Esophagus squamous epithelium (tissue), 5 donors: Measurements from ENCODE around the gene UBE2S. TPM values are rescaled to one million over a fixed set of nuclear protein-coding genes. Genes with fewer than 3 reads are reported as not detected.

Experiments
- DNase-seq: peaks from one replicate; lab custom pipeline; 2025; lab: John Stamatoyannopoulos, UW
- H3K27ac ChIP-seq, 4 donors: fragments of 200-600 bp; sonication (generic); one replicate each; pipeline ENCODE4 v1.5.1; 2016 to 2019; ENCODE audit warnings: mild to moderate bottlenecking in 1 of 4
- H3K27me3 ChIP-seq, 4 donors: fragments of 200-600 bp; sonication (generic); 1 replicate in 3 of 4; 2 replicates in 1 of 4; pipeline versions ENCODE4 v1.5.1 to v1.6.0; 2017 to 2021; ENCODE audit warnings: antibody characterized with exemption in 1 of 4
- H3K36me3 ChIP-seq, 3 donors: fragments of 200-600 bp; sonication (generic); one replicate each; pipeline ENCODE4 v1.5.1; 2016 to 2019
- H3K4me1 ChIP-seq, 3 donors: fragments of 200-600 bp; sonication (generic); one replicate each; pipeline ENCODE4 v1.5.1; 2017 to 2019
- H3K4me3 ChIP-seq, 4 donors: fragments of 200-600 bp; sonication (generic); 1 replicate in 3 of 4; 2 replicates in 1 of 4; pipeline ENCODE4 v1.5.1; 2016 to 2019; ENCODE audit warnings: mild to moderate bottlenecking in 2 of 4, moderate library complexity in 1 of 4
- H3K9me3 ChIP-seq, 3 donors: fragments of 200-600 bp; sonication (generic); one replicate each; pipeline ENCODE4 v1.5.1; 2016 to 2019
- POLR2A ChIP-seq, 4 donors: fragments of 450-650 bp; IDR thresholded peaks; one replicate each; pipeline ENCODE4 v1.6.1; 2017; ENCODE audit warnings: antibody characterized with exemption in 4 of 4, mild to moderate bottlenecking in 4 of 4, moderate library complexity in 3 of 4
- WGBS, 2 donors: methylation state at CpG; one replicate each; pipeline ENCODE4 v1.1.5; 2018; 5-methylcytosine and 5-hydroxymethylcytosine counted together
- intact Hi-C: fragments of 100-400 bp; cut with DNase I; formaldehyde crosslinking; loops from one replicate; pipeline ENCODE4 v1.15.0; 2022
- total RNA-seq, 4 donors: library from RNA; depleted of rRNA; stranded (reverse); fragments of >200 nt; gene quantifications; one replicate each; pipeline ENCODE4 v1.1.0, GENCODE V29; 2016
- TF ChIP-seq, protein P1 (sequence below), 6 experiments: fragments of 450-650 bp in 4 of 6; fragments of 200-600 bp in 2 of 6; sonication (generic) in 2 of 6; IDR thresholded peaks; one replicate each; pipeline ENCODE4 v1.5.1; 2016 to 2019; ENCODE audit warnings: antibody characterized with exemption in 6 of 6, mild to moderate bottlenecking in 4 of 6, moderate library complexity in 4 of 6
- donor health status: DM: yes; HTN: yes; CAD: no.

UBE2S gene
- total RNA-seq, 4 donors from 2014 or later = 15.6 to 41.4 (median 31.2) TPM

DNA sequence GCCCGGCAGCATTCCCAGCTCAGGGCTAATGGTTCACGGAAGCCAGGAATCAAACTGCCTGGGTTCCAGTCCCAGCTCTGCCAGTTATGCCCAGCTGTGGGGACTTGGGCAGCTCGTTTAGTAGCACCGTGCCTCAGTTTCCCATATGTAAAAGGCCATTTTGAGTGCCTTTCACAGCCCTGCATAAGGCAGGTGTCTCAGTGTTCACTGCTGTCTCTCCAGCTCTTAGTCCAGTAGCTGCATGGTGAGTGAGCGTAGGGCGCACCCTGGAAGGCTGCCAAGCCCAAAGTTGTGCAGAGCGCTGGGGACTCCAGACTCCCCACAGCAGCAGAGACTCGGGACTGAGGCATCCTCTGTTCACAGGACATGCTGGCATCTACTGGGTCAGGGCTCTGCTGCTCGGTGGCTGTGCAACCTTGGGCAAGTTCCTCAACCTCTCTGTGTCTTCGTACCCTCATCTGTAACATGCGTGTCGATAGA, 16.4 kb downstream of the UBE2S start:
- peaks cover 6 to 52% (median 22%) of the 10 kb centered on the region in 3 donors for H3K36me3 ChIP-seq

DNA sequence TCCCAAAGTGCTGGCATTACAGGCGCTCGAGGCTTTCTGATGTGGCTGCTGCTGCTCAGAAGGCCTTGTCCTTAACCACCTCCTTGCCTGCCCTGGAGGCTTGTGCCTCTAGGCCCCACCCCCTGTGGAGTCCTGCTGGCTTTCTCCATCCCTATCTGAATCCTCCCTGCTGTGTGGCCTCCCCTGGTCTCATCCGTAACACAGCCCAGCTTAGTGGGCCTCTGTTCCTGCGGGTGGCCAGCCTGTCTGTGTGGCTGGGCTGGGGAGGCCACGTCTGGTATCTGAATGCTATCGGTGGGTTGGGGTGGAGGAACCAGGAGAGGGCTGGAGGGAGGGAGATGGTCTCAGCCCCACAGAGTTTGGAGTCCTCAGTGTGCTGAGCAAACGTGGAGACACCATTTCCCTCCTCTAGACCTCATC, 17.1 kb downstream of the UBE2S start:
- Histone ChIP-seq H3K27me3 (no peaks in the 10 kb centered on the region), H3K4me3 (no peak overlapping the region), H3K36me3 (peaks cover 6 to 52% (median 22%) of the 10 kb centered on the region in 3 donors), H3K9me3 (no peaks in the 10 kb centered on the region), H3K4me1 (peaks cover 23 to 66% (median 46%) of the 10 kb centered on the region in 3 donors), H3K27ac (peak overlapping the region in 1 of 4 donors; percentile 33)
- WGBS, 2 donors = 33 to 66% methylated on average over 1 to 4 of the region's 7 CpGs
- TF ChIP-seq POLR2A (IDR thresholded peaks at IDR 0.05) = no peak
- TF ChIP-seq, protein P1, sequence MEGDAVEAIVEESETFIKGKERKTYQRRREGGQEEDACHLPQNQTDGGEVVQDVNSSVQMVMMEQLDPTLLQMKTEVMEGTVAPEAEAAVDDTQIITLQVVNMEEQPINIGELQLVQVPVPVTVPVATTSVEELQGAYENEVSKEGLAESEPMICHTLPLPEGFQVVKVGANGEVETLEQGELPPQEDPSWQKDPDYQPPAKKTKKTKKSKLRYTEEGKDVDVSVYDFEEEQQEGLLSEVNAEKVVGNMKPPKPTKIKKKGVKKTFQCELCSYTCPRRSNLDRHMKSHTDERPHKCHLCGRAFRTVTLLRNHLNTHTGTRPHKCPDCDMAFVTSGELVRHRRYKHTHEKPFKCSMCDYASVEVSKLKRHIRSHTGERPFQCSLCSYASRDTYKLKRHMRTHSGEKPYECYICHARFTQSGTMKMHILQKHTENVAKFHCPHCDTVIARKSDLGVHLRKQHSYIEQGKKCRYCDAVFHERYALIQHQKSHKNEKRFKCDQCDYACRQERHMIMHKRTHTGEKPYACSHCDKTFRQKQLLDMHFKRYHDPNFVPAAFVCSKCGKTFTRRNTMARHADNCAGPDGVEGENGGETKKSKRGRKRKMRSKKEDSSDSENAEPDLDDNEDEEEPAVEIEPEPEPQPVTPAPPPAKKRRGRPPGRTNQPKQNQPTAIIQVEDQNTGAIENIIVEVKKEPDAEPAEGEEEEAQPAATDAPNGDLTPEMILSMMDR (IDR thresholded peaks at IDR 0.05) = no peak
- intact Hi-C loops = no loop called here
- no peak for DNase-seq

More for the DNA sequence above, 16.4 kb downstream of the UBE2S start:
- no peaks in the 10 kb centered on the region for H3K27me3 ChIP-seq
- DNase-seq = no peak
- peak overlapping the region in 3 of 4 donors; percentile 7 to 33 (median 25) for H3K27ac ChIP-seq
- no peaks in the 10 kb centered on the region for H3K9me3 ChIP-seq
- WGBS, 2 donors = 45 to 71% methylated on average over 7 of the region's 12 CpGs
- no peak overlapping the region for H3K4me3 ChIP-seq
- no peak for TF ChIP-seq POLR2A (IDR thresholded peaks at IDR 0.05)
- TF ChIP-seq, protein P1 (IDR thresholded peaks at IDR 0.05) = no peak
- peaks cover 23 to 66% (median 46%) of the 10 kb centered on the region in 3 donors for H3K4me1 ChIP-seq
- intact Hi-C loops = no loop called here

DNA sequence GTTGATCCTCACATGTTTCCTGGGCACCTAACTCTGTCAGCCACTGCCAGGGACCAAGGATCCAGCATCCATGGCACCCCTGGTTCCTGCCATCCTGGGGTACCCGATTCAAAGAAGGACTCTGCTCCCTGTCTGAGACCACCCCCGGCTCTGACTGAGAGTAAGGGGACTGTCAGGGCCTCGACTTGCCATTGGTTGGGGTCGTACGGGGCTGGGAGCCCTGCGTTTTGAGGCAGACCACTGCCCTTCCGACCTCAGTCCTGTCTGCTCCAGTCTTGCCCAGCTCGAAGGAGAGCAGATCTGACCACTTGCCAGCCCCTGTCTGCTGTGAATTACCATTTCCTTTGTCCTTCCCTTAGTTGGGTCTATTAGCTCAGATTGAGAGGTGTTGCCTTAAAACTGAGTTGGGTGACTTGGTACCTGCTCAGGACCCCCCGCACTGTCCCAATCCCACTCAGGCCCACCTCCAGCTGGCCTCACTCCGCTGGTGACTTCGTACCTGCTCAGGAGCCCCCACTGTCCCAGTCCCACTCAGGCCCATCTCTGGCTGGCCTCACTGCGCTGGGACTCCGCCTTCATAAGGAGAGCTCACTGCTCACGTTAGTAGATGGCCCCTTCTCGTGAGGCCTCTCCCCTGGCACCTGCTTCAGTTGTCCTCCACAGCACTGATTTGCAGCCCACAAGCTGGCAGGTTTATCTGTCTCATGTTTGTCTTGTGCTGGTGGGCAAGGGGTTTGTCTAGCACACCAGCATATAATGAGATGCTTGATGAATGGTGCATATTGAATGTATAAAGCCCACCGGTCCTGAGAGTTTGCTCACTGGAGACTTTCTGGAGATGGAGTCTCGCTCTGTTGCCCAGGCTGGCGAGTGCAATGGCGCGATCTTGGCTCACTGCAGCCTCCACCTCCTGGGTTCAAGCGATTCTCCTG, 17.9 kb downstream of the UBE2S start:
- 79 to 82% methylated on average over 16 to 20 of the region's 21 CpGs for WGBS, 2 donors
- intact Hi-C loops = no loop called here
- peaks cover 6 to 52% (median 22%) of the 10 kb centered on the region in 3 donors for H3K36me3 ChIP-seq
- peaks cover 27 to 72% (median 51%) of the 10 kb centered on the region in 3 donors for H3K4me1 ChIP-seq
- H3K9me3 ChIP-seq = no peaks in the 10 kb centered on the region
- peak overlapping the region in 1 of 4 donors; percentile 34 for H3K27ac ChIP-seq
- DNase-seq = no peak
- no peaks in the 10 kb centered on the region for H3K27me3 ChIP-seq
- TF ChIP-seq, protein P1 (IDR thresholded peaks at IDR 0.05) = no peak
- no peak overlapping the region for H3K4me3 ChIP-seq

DNA sequence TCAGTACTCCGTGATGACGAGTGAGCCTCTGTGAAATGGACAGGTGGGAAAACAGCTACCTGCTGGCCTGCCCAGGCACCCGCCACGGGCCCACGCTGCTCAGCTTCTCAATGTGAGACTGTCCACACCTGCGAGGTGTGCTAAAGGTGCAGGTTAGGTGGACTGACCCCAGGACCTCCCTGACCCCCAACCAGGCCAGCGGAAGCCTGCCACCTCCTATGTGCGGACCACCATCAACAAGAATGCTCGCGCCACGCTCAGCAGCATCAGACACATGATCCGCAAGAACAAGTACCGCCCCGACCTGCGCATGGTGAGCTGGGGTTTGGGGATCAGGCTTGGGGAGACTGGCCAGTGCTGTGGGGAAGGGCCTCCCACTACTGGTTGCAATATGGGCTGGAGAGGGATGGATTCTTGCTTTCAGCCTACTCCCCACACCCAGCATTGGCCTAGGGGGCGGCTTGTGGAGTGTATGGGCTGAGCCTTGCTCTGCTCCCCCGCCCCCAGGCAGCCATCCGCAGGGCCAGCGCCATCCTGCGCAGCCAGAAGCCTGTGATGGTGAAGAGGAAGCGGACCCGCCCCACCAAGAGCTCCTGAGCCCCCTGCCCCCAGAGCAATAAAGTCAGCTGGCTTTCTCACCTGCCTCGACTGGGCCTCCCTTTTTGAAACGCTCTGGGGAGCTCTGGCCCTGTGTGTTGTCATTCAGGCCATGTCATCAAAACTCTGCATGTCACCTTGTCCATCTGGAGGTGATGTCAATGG, 19.7 kb downstream of the UBE2S start:
- intact Hi-C loops = no loop called here
- H3K27me3 ChIP-seq = no peaks in the 10 kb centered on the region
- TF ChIP-seq, protein P1 (IDR thresholded peaks at IDR 0.05) = no peak
- no peak for TF ChIP-seq POLR2A (IDR thresholded peaks at IDR 0.05)
- H3K27ac ChIP-seq = peak overlapping the region in 2 of 4 donors; percentile 94 to 97
- peaks cover 34 to 85% (median 60%) of the 10 kb centered on the region in 3 donors for H3K4me1 ChIP-seq
- DNase-seq = no peak
- no peaks in the 10 kb centered on the region for H3K9me3 ChIP-seq
- peak overlapping the region; percentile 74 to 97 (median 88) for H3K4me3 ChIP-seq
- 58 to 59% methylated on average over 2 to 8 of the region's 24 CpGs for WGBS, 2 donors
- peaks cover 6 to 52% (median 22%) of the 10 kb centered on the region in 3 donors for H3K36me3 ChIP-seq
